Epithelial cell of proximal tubule (primary cell): ENCODE data around the gene RTRAF. TPM values are rescaled to one million over a fixed set of nuclear protein-coding genes. Genes with fewer than 3 reads are reported as not detected.

Experiments
- DNase-seq: peaks from one replicate; pipeline ENCODE4 v3.0.0-alpha.2; 2011; ENCODE audit warnings: low read depth
- H3K4me3 ChIP-seq: 2 replicates; pipeline ENCODE4 v1.5.1; 2011; ENCODE audit warnings: low read depth, mild to moderate bottlenecking, low read length
- CTCF ChIP-seq: conservative IDR thresholded peaks from 2 replicates; pipeline ENCODE4 v1.5.1; 2012; ENCODE audit warnings: low read depth, mild to moderate bottlenecking, low read length
- total RNA-seq: library from RNA; depleted of rRNA; stranded (reverse); fragments of >200 nt; gene quantifications from 2 replicates; pipeline ENCODE4 v1.2.3, GENCODE V29; 2015

The RTRAF gene
- total RNA-seq, 1 donor from 2014 or later, result 96.9 TPM

GRCh38 chr14:52000019-52000582 is 10.8 kb downstream of the RTRAF start:
- TF ChIP-seq CTCF, result no peak
- no peak overlapping the region for H3K4me3 ChIP-seq
- no peak for DNase-seq

GRCh38 chr14:52000696-52001095 is 11.3 kb downstream of the RTRAF start:
- no peak for TF ChIP-seq CTCF
- DNase-seq, result no peak
- H3K4me3 ChIP-seq, result no peak overlapping the region

GRCh38 chr14:52002542-52002941 is 13.2 kb downstream of the RTRAF start:
- H3K4me3 ChIP-seq, result no peak overlapping the region
- no peak for DNase-seq
- no peak for TF ChIP-seq CTCF

GRCh38 chr14:52003324-52003723 is 14.0 kb downstream of the RTRAF start:
- no peak for DNase-seq
- TF ChIP-seq CTCF, result no peak

GRCh38 chr14:52005625-52006024 is 16.3 kb downstream of the RTRAF start:
- DNase-seq, result no peak
- no peak overlapping the region for H3K4me3 ChIP-seq
- TF ChIP-seq CTCF, result no peak

More at GRCh38 chr14:52003324-52003723, 14.0 kb downstream of the RTRAF start:
- no peak overlapping the region for H3K4me3 ChIP-seq

GRCh38 chr14:52006361-52006760 is 17.0 kb downstream of the RTRAF start:
- no peak overlapping the region for H3K4me3 ChIP-seq
- no peak for TF ChIP-seq CTCF
- DNase-seq, result no peak

GRCh38 chr14:52007211-52007610 is 17.9 kb downstream of the RTRAF start:
- DNase-seq, result no peak
- no peak for TF ChIP-seq CTCF
- H3K4me3 ChIP-seq, result no peak overlapping the region
